Type B pancreatic cell (in vitro differentiated cells): ENCODE data around the gene SETBP1. TPM values are rescaled to one million over a fixed set of nuclear protein-coding genes. Genes with fewer than 3 reads are reported as not detected.

Experiments
- DNase-seq: peaks from one replicate; pipeline ENCODE4 v3.0.0; 2021; ENCODE audit warnings: mixed read lengths; ENCODE audit not compliant: unreplicated experiment; ENCODE audit errors: extremely low spot score
- H3K27ac Mint-ChIP-seq: 2 replicates; pipeline ENCODE4 v1.8.0; 2021; ENCODE audit warnings: mild to moderate bottlenecking, mixed read lengths
- H3K27me3 Mint-ChIP-seq: 2 replicates; pipeline ENCODE4 v1.8.0; 2021; ENCODE audit warnings: mixed read lengths
- H3K36me3 Mint-ChIP-seq: 2 replicates; pipeline ENCODE4 v1.8.0; 2021; ENCODE audit warnings: mixed read lengths
- H3K4me1 Mint-ChIP-seq: one replicate; pipeline ENCODE4 v1.8.0; 2021; ENCODE audit warnings: mixed read lengths; ENCODE audit not compliant: unreplicated experiment
- H3K4me3 Mint-ChIP-seq: 2 replicates; pipeline ENCODE4 v1.8.0; 2021; ENCODE audit warnings: mild to moderate bottlenecking, mixed read lengths
- H3K9me3 Mint-ChIP-seq: 2 replicates; pipeline ENCODE4 v1.8.0; 2021; ENCODE audit warnings: mixed read lengths
- CTCF ChIP-seq: fragments of 200-600 bp; sonication (generic); conservative IDR thresholded peaks from 2 replicates; pipeline ENCODE4 v1.5.0; 2021; ENCODE audit warnings: antibody characterized with exemption, mild to moderate bottlenecking
- total RNA-seq: library from RNA; stranded (reverse); gene quantifications from 2 replicates; pipeline ENCODE4 v1.2.1, GENCODE V29; 2021; ENCODE audit warnings: low replicate concordance

SETBP1 gene
- total RNA-seq, 1 donor from 2014 or later, result 62.7 TPM

GRCh38 chr18:44893045-44893706 is 212.5 kb downstream of the SETBP1 start:
- Mint-ChIP-seq H3K4me3 (no peak overlapping the region), H3K9me3 (peaks cover 11% of the 10 kb centered on the region), H3K27ac (no peak overlapping the region), H3K36me3 (peaks cover 22% of the 10 kb centered on the region), H3K4me1 (peaks cover 29% of the 10 kb centered on the region), H3K27me3 (no peaks in the 10 kb centered on the region)
- TF ChIP-seq CTCF, result no peak
- DNase-seq, result no peak

GRCh38 chr18:44893966-44894365 is 213.3 kb downstream of the SETBP1 start:
- DNase-seq, result no peak
- H3K9me3 Mint-ChIP-seq, result peaks cover 11% of the 10 kb centered on the region

GRCh38 chr18:44895176-44895798 is 214.6 kb downstream of the SETBP1 start:
- DNase-seq, result no peak
- Mint-ChIP-seq H3K4me1 (peaks cover 27% of the 10 kb centered on the region), H3K9me3 (peaks cover 11% of the 10 kb centered on the region), H3K27me3 (no peaks in the 10 kb centered on the region), H3K27ac (no peak overlapping the region), H3K4me3 (no peak overlapping the region), H3K36me3 (peaks cover 22% of the 10 kb centered on the region)
- TF ChIP-seq CTCF, result peak; percentile 55

More at GRCh38 chr18:44893966-44894365, 213.3 kb downstream of the SETBP1 start:
- Mint-ChIP-seq H3K27ac (no peak overlapping the region), H3K4me1 (peaks cover 31% of the 10 kb centered on the region), H3K4me3 (no peak overlapping the region), H3K36me3 (peaks cover 22% of the 10 kb centered on the region), H3K27me3 (no peaks in the 10 kb centered on the region)
- no peak for TF ChIP-seq CTCF

- H3K27me3 Mint-ChIP-seq, result no peaks in the 10 kb centered on the region
- H3K4me1 Mint-ChIP-seq, result peaks cover 35% of the 10 kb centered on the region
- H3K4me3 Mint-ChIP-seq, result no peak overlapping the region
- H3K9me3 Mint-ChIP-seq, result peaks cover 5% of the 10 kb centered on the region
- peaks cover 12% of the 10 kb centered on the region for H3K36me3 Mint-ChIP-seq
- no peak overlapping the region for H3K27ac Mint-ChIP-seq
- no peak for DNase-seq
- no peak for TF ChIP-seq CTCF
Observed at GRCh38 chr18:44896846-44897245, 216.2 kb downstream of the SETBP1 start.

GRCh38 chr18:44897411-44897810 is 216.7 kb downstream of the SETBP1 start:
- TF ChIP-seq CTCF, result no peak
- no peak overlapping the region for H3K4me3 Mint-ChIP-seq
- H3K27me3 Mint-ChIP-seq, result peaks cover 3% of the 10 kb centered on the region
- peaks cover 35% of the 10 kb centered on the region for H3K4me1 Mint-ChIP-seq
- DNase-seq, result no peak
- peak overlapping the region; percentile 7 for H3K27ac Mint-ChIP-seq
- peaks cover 9% of the 10 kb centered on the region for H3K36me3 Mint-ChIP-seq
- H3K9me3 Mint-ChIP-seq, result peaks cover 5% of the 10 kb centered on the region
